Measurements from ENCODE around the gene RAB11FIP5. TPM values are rescaled to one million over a fixed set of nuclear protein-coding genes. Genes with fewer than 3 reads are reported as not detected.

The RAB11FIP5 gene
- total and polyA plus RNA-seq, 2 experiments from 2014 or later, result 4.4 to 16.6 TPM

DNA sequence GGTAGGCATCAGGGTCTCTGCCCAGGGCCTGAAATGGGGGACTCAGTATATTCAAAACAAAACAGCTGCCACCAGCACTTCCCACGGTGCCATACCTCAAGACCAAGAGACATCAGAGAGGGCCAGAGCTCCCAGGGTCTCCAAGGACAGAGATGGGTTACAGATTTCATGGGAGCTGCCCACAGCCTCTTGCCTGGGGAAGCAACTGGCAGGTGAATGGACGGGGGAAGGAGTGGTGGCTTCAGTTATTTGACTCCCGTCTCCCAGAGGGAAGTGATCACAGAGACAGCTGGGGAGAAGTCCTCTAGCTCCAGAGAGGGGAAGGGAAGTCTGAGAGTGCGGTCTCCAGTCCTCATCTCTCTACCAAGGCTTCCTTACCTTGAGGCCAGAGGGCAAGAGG lies 25.4 kb downstream of the RAB11FIP5 start:
- Mint-ChIP-seq H3K27me3 (ENCODE audit: insufficient read depth, low read depth, poor library complexity) (peaks cover 9% of the 10 kb centered on the region), H3K4me3 (no peak overlapping the region), H3K36me3 (ENCODE audit: low read depth) (no peaks in the 10 kb centered on the region; the same call in 2 of the 3 replicates), H3K27ac (no peak overlapping the region), H3K4me1 (peaks cover 13% of the 10 kb centered on the region), H3K9me3 (no peaks in the 10 kb centered on the region)
- Histone ChIP-seq H3K27me3 (ENCODE audit: insufficient read depth) (no peaks in the 10 kb centered on the region), H3K4me2 (no peak overlapping the region), H3F3A (replicated peaks; ENCODE audit: low read depth) (no peaks in the 10 kb centered on the region), H3K4me3 (no peak overlapping the region), H2AFZ (no peak overlapping the region), H3K27ac (ENCODE audit: low read depth) (no peak overlapping the region), H3K36me3 (ENCODE audit: insufficient read depth) (no peaks in the 10 kb centered on the region), H3K4me1 (ENCODE audit: insufficient read depth) (no peaks in the 10 kb centered on the region), H3K79me2 (replicated peaks; ENCODE audit: insufficient read depth) (0 out of 2 replicates have a peak, but pooled peaks cover 3% of the 10 kb centered on the region), H3K9me2 (ENCODE audit: insufficient read depth) (no peaks in the 10 kb centered on the region), H4K20me1 (replicated peaks; ENCODE audit: insufficient read depth) (peaks cover 3% of the 10 kb centered on the region)
- ATAC-seq (no peak), DNase-seq (ENCODE audit: low spot score) (no peak)
- TF ChIP-seq ZNF114 (CRISPR knock-in tag; IDR thresholded peaks at IDR 0.05) (no peak), ZNF331 (CRISPR knock-in tag; IDR thresholded peaks at IDR 0.05; ENCODE audit: low read depth) (no peak), JUNB (IDR thresholded peaks at IDR 0.05; ENCODE audit: unreplicated experiment) (no peak), EZH2 (IDR thresholded peaks at IDR 0.05; ENCODE audit: low read depth, unreplicated experiment) (no peak), POLR2AphosphoS5 (IDR thresholded peaks at IDR 0.05; ENCODE audit: low read depth) (no peak), NANOG (IDR thresholded peaks at IDR 0.05; ENCODE audit: borderline replicate concordance) (no peak), EZH2phosphoT487 (IDR thresholded peaks at IDR 0.05; ENCODE audit: unreplicated experiment) (no peak), CREB1 (CRISPR knock-in tag; IDR thresholded peaks at IDR 0.05; ENCODE audit: low read depth) (no peak), STAT1 (IDR thresholded peaks at IDR 0.05; ENCODE audit: unreplicated experiment) (no peak)
- TF ChIP-seq, protein P1, sequence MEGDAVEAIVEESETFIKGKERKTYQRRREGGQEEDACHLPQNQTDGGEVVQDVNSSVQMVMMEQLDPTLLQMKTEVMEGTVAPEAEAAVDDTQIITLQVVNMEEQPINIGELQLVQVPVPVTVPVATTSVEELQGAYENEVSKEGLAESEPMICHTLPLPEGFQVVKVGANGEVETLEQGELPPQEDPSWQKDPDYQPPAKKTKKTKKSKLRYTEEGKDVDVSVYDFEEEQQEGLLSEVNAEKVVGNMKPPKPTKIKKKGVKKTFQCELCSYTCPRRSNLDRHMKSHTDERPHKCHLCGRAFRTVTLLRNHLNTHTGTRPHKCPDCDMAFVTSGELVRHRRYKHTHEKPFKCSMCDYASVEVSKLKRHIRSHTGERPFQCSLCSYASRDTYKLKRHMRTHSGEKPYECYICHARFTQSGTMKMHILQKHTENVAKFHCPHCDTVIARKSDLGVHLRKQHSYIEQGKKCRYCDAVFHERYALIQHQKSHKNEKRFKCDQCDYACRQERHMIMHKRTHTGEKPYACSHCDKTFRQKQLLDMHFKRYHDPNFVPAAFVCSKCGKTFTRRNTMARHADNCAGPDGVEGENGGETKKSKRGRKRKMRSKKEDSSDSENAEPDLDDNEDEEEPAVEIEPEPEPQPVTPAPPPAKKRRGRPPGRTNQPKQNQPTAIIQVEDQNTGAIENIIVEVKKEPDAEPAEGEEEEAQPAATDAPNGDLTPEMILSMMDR (conservative IDR thresholded peaks at IDR 0.05; ENCODE audit: low read depth in 2 of 2), result no peak
- TF ChIP-seq, protein P2, sequence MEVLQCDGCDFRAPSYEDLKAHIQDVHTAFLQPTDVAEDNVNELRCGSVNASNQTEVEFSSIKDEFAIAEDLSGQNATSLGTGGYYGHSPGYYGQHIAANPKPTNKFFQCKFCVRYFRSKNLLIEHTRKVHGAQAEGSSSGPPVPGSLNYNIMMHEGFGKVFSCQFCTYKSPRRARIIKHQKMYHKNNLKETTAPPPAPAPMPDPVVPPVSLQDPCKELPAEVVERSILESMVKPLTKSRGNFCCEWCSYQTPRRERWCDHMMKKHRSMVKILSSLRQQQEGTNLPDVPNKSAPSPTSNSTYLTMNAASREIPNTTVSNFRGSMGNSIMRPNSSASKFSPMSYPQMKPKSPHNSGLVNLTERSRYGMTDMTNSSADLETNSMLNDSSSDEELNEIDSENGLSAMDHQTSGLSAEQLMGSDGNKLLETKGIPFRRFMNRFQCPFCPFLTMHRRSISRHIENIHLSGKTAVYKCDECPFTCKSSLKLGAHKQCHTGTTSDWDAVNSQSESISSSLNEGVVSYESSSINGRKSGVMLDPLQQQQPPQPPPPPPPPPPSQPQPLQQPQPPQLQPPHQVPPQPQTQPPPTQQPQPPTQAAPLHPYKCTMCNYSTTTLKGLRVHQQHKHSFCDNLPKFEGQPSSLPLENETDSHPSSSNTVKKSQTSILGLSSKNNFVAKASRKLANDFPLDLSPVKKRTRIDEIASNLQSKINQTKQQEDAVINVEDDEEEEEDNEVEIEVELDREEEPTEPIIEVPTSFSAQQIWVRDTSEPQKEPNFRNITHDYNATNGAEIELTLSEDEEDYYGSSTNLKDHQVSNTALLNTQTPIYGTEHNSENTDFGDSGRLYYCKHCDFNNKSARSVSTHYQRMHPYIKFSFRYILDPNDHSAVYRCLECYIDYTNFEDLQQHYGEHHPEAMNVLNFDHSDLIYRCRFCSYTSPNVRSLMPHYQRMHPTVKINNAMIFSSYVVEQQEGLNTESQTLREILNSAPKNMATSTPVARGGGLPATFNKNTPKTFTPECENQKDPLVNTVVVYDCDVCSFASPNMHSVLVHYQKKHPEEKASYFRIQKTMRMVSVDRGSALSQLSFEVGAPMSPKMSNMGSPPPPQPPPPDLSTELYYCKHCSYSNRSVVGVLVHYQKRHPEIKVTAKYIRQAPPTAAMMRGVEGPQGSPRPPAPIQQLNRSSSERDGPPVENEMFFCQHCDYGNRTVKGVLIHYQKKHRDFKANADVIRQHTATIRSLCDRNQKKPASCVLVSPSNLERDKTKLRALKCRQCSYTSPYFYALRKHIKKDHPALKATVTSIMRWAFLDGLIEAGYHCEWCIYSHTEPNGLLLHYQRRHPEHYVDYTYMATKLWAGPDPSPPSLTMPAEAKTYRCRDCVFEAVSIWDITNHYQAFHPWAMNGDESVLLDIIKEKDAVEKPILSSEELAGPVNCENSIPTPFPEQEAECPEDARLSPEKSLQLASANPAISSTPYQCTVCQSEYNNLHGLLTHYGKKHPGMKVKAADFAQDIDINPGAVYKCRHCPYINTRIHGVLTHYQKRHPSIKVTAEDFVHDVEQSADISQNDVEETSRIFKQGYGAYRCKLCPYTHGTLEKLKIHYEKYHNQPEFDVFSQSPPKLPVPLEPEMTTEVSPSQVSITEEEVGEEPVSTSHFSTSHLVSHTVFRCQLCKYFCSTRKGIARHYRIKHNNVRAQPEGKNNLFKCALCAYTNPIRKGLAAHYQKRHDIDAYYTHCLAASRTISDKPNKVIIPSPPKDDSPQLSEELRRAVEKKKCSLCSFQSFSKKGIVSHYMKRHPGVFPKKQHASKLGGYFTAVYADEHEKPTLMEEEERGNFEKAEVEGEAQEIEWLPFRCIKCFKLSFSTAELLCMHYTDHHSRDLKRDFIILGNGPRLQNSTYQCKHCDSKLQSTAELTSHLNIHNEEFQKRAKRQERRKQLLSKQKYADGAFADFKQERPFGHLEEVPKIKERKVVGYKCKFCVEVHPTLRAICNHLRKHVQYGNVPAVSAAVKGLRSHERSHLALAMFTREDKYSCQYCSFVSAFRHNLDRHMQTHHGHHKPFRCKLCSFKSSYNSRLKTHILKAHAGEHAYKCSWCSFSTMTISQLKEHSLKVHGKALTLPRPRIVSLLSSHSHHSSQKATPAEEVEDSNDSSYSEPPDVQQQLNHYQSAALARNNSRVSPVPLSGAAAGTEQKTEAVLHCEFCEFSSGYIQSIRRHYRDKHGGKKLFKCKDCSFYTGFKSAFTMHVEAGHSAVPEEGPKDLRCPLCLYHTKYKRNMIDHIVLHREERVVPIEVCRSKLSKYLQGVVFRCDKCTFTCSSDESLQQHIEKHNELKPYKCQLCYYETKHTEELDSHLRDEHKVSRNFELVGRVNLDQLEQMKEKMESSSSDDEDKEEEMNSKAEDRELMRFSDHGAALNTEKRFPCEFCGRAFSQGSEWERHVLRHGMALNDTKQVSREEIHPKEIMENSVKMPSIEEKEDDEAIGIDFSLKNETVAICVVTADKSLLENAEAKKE (CRISPR knock-in tag; IDR thresholded peaks at IDR 0.05), result no peak
- TF ChIP-seq, protein P3, sequence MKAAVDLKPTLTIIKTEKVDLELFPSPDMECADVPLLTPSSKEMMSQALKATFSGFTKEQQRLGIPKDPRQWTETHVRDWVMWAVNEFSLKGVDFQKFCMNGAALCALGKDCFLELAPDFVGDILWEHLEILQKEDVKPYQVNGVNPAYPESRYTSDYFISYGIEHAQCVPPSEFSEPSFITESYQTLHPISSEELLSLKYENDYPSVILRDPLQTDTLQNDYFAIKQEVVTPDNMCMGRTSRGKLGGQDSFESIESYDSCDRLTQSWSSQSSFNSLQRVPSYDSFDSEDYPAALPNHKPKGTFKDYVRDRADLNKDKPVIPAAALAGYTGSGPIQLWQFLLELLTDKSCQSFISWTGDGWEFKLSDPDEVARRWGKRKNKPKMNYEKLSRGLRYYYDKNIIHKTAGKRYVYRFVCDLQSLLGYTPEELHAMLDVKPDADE (IDR thresholded peaks at IDR 0.05), result no peak
- TF ChIP-seq, protein P4, sequence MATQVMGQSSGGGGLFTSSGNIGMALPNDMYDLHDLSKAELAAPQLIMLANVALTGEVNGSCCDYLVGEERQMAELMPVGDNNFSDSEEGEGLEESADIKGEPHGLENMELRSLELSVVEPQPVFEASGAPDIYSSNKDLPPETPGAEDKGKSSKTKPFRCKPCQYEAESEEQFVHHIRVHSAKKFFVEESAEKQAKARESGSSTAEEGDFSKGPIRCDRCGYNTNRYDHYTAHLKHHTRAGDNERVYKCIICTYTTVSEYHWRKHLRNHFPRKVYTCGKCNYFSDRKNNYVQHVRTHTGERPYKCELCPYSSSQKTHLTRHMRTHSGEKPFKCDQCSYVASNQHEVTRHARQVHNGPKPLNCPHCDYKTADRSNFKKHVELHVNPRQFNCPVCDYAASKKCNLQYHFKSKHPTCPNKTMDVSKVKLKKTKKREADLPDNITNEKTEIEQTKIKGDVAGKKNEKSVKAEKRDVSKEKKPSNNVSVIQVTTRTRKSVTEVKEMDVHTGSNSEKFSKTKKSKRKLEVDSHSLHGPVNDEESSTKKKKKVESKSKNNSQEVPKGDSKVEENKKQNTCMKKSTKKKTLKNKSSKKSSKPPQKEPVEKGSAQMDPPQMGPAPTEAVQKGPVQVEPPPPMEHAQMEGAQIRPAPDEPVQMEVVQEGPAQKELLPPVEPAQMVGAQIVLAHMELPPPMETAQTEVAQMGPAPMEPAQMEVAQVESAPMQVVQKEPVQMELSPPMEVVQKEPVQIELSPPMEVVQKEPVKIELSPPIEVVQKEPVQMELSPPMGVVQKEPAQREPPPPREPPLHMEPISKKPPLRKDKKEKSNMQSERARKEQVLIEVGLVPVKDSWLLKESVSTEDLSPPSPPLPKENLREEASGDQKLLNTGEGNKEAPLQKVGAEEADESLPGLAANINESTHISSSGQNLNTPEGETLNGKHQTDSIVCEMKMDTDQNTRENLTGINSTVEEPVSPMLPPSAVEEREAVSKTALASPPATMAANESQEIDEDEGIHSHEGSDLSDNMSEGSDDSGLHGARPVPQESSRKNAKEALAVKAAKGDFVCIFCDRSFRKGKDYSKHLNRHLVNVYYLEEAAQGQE (IDR thresholded peaks at IDR 0.05; ENCODE audit: unreplicated experiment), result no peak
